Measurements from ENCODE around the gene RNF157.
A peak's percentile ranks its signal among the peaks of the same experiment; 100 is the strongest.

The RNF157 gene

GRCh38 chr17:76240461-76241203 is at the start of gene RNF157:
Gene RNF157, minus strand, starts transcription at chr17:76240493. Its CDS starts 253 bp downstream, at chr17:76240240.
- no peak for DNase-seq (ENCODE audit: low spot score)

- DNase-seq (ENCODE audit: low spot score), result no peak
Observed at GRCh38 chr17:76281573-76282371, 41.5 kb upstream of the RNF157 start.

- no peak for DNase-seq (ENCODE audit: low spot score)
Observed at GRCh38 chr17:76280650-76281049, 40.4 kb upstream of the RNF157 start.

- DNase-seq (ENCODE audit: low spot score), result no peak
Observed at GRCh38 chr17:76279742-76280287, 39.5 kb upstream of the RNF157 start.

GRCh38 chr17:76278952-76279741 is 38.9 kb upstream of the RNF157 start:
- DNase-seq (ENCODE audit: low spot score), result peak; percentile 86

- DNase-seq (ENCODE audit: low spot score), result no peak
Observed at GRCh38 chr17:76278268-76278908, 38.1 kb upstream of the RNF157 start.

GRCh38 chr17:76277300-76278267 is 37.3 kb upstream of the RNF157 start:
- no peak for DNase-seq (ENCODE audit: low spot score)

- DNase-seq (ENCODE audit: low spot score), result no peak
Observed at GRCh38 chr17:76276461-76277299, 36.4 kb upstream of the RNF157 start.

GRCh38 chr17:76276069-76276431 is 35.8 kb upstream of the RNF157 start:
- DNase-seq (ENCODE audit: low spot score), result no peak

- DNase-seq (ENCODE audit: low spot score), result no peak
Observed at GRCh38 chr17:76275382-76276068, 35.2 kb upstream of the RNF157 start.

- no peak for DNase-seq (ENCODE audit: low spot score)
Observed at GRCh38 chr17:76274112-76274956, 34.0 kb upstream of the RNF157 start.

GRCh38 chr17:76273445-76274111 is 33.3 kb upstream of the RNF157 start:
- DNase-seq (ENCODE audit: low spot score), result no peak

- DNase-seq (ENCODE audit: low spot score), result no peak
Observed at GRCh38 chr17:76272541-76273444, 32.5 kb upstream of the RNF157 start.

- DNase-seq (ENCODE audit: low spot score), result peak; percentile 66
Observed at GRCh38 chr17:76271669-76272540, 31.6 kb upstream of the RNF157 start.
